Vagina (tissue), 2 donors: ENCODE results near the gene INTS6.

ENCODE experiments used
- POLR2A ChIP-seq, 2 donors: fragments of 450-650 bp; IDR thresholded peaks; one replicate each; pipeline ENCODE4 v1.6.1; 2017; ENCODE audit warnings: antibody characterized with exemption in 2 of 2, mild to moderate bottlenecking in 2 of 2, moderate library complexity in 2 of 2
- POLR2AphosphoS5 ChIP-seq, 2 donors: sonication (generic); formaldehyde crosslinking; IDR thresholded peaks; one replicate each; pipeline ENCODE4 v1.9.0; 2017; ENCODE audit warnings: antibody characterized with exemption in 2 of 2, mild to moderate bottlenecking in 2 of 2, low read depth in 1 of 2; ENCODE audit not compliant: insufficient read depth in 1 of 2
- TF ChIP-seq, protein P1 (sequence below), 3 experiments: fragments of 450-650 bp in 2 of 3; fragments of 200-600 bp in 1 of 3; sonication (generic) in 1 of 3; IDR thresholded peaks; one replicate each; pipeline ENCODE4 v1.5.1; 2017 to 2019; ENCODE audit warnings: antibody characterized with exemption in 3 of 3, mild to moderate bottlenecking in 2 of 3, moderate library complexity in 2 of 3

DNA sequence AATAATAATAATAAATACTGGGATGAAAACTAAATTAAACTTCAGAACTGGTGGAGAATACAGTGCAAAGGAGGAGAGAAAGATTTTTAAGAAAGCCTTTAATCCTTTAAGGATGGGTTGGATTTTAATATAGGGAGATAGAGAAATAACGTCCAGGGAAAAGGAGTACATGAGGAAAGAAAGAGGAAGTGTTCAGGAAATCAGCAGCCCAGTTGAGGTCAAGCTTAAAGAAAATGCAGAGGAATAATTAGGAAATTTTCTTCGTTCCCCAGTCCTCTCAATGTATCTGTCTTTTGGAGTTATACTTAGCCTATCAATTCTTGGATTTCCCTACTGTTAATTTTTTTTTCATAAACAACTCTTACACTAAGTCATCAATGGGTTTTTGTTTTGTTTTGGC, 47.7 kb downstream of the INTS6 start:
- TF ChIP-seq, protein P1, sequence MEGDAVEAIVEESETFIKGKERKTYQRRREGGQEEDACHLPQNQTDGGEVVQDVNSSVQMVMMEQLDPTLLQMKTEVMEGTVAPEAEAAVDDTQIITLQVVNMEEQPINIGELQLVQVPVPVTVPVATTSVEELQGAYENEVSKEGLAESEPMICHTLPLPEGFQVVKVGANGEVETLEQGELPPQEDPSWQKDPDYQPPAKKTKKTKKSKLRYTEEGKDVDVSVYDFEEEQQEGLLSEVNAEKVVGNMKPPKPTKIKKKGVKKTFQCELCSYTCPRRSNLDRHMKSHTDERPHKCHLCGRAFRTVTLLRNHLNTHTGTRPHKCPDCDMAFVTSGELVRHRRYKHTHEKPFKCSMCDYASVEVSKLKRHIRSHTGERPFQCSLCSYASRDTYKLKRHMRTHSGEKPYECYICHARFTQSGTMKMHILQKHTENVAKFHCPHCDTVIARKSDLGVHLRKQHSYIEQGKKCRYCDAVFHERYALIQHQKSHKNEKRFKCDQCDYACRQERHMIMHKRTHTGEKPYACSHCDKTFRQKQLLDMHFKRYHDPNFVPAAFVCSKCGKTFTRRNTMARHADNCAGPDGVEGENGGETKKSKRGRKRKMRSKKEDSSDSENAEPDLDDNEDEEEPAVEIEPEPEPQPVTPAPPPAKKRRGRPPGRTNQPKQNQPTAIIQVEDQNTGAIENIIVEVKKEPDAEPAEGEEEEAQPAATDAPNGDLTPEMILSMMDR (IDR thresholded peaks at IDR 0.05): no peak
- TF ChIP-seq POLR2AphosphoS5 (IDR thresholded peaks at IDR 0.05; ENCODE audit: insufficient read depth in 1 of 2, low read depth in 1 of 2) (no peak), POLR2A (IDR thresholded peaks at IDR 0.05) (no peak)
